Ecto neural progenitor cell (in vitro differentiated cells): ENCODE results near the gene CNGA1.
"Not testable (repeated sequence)": the region's sequence is repeated elsewhere in the genome, so short reads cannot be mapped to it uniquely, and the experiment has no call there.

Source experiments
- DNase-seq: peaks from one replicate; pipeline ENCODE4 v3.0.0-alpha.2; 2018; ENCODE audit warnings: low spot score

The CNGA1 gene

DNA sequence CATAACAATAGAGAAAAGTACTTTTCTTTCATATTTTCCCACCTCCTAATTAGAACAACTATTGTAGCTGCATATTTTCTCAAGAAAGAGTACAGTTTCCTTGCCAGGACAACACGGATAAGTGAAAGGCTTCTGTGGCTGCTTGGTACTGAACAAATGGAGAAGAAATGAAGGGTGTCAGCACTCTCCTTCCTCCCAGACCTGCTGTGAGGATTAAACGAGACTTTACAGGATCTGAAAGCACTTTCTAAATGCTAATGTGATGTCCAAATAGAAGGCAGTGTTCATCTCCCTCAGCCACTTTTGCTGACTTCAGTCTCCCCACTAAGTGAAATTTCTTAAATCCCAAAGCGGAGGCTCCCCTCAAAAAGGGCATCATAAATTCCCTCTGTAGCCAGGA lies 14.0 kb upstream of the CNGA1 start:
- DNase-seq: no peak

DNA sequence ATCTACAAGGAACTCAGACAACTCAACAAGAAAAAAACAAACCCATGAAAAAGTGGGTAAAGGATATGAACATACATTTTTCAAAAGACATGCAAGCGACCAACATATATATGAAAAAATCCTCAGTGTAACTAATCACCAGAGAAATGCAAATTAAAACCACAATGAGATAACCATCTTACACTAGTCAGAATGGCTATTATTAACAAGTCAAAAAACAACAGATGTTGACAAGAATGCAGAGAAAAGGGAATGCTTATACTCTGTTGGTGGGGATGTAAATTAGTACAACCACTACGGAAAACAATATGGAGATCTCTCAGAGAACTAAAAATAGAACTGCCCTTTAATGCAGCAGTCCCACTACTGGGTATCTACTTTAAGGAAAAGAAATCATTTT lies 12.2 kb upstream of the CNGA1 start:
- DNase-seq: no peak

DNA sequence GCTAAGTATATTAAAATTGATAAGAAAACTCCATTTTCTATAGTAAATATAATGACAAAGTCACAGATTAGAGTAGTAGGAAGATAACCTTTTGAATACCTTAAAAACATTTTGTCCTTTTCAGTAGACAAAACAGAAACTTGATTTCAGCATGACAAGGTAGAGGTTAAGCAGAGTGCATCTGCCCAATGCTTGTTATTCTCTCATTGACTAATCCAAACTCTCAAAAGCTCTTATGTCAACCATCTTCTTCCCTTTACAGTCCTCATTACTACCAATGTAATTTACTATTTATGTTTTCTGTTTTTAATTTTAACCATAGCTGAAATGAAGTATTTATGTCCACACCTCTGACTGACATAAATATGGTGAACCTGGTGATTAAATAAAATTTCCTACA lies 11.2 kb upstream of the CNGA1 start:
- DNase-seq: no peak

DNA sequence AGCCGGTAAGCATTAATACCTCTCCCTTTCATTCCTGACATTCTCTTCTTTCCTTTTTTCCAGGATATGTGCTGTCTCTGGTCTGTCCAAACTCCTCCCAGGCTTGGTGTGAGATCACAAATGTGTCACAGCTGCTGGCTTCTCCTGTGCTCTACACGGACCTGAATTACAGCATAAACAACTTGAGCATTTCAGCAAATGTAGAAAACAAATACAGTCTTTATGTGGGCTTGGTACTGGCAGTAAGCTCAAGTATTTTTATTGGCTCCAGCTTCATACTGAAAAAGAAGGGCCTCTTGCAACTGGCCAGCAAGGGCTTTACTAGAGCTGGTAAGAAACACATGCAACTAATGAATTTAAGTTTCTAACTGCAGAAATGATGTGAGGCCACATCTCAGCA lies 8.5 kb upstream of the CNGA1 start:
- no peak for DNase-seq

DNA sequence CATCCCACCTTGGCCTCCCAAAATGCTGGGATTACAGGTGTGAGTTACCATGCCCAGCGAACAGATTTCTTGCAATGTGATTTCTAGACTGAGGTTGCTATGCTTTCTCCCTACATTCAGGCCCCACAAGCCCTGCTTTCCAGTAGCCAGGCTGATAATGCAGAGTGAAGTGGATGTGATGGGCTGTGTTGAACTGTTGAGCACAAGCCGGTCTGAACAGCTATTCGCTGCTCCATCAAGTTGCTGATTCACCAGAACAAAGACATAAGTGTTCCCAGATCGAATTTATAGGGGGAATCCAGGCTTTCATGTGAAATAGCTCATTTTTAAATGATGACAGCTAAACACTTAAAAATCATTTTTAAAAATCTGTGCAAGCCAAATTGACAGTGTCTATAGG lies 8.0 kb upstream of the CNGA1 start:
- DNase-seq: no peak

DNA sequence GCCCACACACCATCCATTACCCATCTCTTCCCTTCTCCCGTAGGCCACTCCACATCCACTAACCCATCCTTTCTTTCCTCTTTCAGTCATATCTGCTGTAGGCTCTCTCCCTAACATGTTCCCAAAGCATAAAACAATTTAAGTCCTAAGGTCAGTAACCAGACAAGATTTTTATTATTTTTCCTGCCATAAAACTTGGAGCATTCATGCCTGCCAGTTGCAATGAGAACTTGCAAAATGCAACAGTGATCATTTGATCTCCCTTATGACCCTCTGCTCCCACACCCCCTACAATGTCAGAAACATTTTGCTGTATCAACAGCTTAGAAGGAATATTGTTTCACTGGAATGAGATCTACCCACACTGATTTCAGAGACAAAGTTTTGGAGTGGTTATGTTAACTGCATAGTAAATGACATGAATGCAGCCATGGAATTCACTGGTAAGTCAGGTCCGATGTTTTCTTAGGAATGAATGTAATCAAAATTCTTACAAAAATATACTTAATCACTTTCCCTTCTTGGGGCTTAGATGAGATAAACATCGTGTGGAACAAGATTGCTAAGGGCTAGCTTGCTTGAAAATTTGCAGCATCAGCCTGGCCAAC lies 5.8 kb upstream of the CNGA1 start:
- DNase-seq: no peak

DNA sequence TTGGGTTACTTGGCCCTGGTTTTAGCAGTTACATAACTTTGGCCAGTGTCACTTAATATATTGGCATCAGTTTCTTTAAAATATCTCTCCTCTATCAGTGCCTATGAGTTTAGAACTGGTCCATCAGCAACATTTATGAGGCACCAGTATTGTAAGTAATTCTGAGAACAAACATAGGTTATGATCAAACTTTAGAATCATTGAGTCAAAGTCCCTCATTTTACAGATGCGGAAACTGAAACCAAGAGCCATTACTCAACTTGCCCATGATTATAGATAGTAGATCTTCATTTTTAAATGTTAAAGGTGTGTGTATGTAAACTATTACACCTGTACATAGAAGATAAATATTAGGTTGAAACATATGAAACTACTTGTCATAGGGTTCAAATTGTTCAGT lies 4.6 kb upstream of the CNGA1 start:
- no peak for DNase-seq

DNA sequence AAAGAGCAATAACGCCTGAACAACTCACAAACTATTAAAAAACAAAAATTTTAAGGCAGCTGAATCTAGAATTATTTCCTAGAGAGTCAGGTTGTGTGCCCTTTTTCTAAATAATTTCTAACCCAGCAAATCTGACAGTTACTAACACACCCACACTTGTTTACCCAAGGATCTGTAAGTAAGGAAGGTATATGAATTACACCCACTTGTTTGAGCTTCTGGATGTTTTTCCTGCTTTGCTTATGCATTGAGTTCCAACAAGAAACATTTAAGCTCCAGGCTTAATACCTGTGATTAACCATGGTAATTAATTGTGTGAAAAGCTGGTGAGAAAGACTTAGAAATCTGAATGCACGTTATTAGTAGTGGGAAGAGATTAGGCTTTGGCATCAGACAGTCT lies 1.6 kb upstream of the CNGA1 start:
- DNase-seq: no peak

DNA sequence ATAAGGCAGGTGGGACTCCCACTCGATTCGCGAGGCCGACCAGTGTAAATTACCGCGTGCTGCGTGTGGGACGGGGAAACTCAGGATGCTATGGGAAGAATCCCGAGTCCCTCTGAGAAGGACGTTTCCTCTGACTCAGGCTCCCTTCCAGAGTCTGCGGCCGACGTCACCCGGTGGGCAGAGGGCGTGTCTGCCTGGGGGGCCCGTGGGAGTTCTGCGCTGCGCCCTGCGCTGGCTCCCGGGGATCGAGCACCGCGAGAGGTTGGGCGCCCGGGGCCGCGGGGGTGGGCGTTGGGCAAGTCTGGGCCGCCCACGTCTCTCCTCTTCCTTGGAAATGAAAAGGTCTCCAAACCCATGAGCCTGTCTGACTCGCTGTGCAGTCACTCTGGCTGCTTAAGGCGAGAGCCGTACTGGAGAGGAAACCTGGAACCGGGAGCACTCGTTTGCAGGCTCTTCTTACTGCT lies 659 bp upstream of the CNGA1 start:
- peak; percentile 72 for DNase-seq

DNA sequence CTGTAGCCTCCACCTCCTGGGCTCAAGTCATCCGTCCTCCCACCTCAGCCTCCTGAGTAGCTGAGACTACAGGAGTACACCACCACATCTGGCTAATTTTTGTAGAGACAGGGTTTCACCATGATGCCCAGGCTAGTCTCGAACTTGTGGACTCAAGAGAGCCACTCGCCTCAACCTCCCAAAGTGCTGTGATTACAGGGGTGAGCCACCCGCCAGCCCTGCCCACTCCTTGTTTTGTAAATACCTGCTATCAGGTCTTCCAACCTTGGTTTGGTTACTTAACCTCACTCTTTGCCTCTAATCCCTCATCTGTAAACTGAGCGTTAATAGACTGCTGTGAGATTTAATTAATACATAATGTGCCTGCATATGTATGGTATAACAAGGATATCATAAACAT lies 803 bp downstream of the CNGA1 start:
- no peak for DNase-seq

DNA sequence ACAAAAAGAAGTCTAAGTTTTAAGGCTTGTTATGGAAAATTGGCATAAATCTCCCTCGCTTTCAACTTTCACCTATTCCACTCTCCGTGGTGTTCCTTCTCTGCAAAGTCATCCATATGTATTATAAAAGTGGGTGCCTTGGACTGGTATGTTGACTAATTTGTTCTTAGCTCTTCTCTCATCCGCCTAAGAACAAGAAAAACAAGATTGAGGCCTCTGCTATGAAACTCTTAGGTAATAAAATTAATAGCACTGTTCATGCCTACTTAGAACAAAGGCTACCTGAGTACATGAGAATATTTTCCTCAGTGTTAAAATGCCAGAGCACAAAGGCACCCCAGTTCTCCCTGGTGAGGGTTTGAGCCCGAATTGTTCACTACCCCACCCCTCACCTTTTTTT lies 1.3 kb downstream of the CNGA1 start:
- DNase-seq: no peak

DNA sequence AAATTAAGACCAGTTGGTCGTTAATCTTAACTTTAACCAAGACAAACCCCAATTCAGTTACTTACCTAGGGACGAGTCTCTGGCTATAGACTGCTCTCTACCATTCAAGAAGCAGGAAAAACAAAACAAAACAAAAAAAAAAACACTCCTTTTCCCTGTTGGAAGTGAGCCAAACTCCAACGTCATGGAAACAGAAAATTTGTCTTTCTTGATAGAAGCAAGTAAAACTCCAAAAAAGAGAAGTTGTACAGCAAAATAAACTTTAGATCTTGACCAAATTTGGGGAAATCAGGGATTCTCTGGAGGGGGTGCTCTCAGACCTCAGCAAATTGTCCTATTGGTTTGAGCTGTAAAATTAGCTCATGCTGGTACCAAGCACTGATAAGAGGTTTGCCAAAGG lies 3.7 kb downstream of the CNGA1 start:
- DNase-seq: no peak

DNA sequence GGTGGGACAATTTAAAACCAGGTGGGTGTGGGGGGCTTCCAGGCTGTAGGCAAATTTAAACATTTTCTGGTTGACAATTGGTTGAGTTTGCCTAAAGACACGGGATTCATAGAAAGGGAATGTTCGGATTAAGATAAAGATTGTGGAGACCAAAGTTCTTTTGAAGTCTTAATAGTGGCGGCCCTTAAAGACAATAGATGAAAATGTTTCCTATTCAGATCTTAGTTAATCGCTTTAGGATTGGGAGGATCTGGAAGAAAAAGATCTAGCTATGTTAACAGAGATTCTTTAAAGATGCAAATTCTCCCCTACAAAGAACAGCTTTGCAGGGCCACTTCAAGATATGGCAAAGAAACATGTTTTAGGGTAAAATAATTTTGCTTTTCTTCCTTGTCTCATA lies 4.8 kb downstream of the CNGA1 start:
- no peak for DNase-seq

DNA sequence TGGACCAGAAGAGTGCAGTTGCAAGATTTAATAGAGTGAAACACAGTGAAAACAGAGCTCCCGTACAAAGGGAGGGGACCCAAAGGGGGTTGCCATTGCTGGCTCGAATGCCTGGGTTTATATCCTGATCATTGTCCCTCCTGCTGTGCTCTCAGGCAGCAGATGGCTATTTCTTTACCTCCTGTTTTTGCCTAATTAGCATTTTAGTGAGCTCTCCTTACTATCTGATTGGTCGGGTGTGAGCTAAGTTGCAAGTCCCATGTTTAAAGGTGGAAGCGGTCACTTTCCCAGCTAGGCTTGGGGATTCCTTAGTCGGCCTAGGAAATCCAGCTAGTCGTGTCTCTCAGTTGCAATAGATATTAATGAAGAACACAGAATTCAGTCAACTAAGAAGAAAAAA lies 5.6 kb downstream of the CNGA1 start:
- not testable (repeated sequence) for DNase-seq

DNA sequence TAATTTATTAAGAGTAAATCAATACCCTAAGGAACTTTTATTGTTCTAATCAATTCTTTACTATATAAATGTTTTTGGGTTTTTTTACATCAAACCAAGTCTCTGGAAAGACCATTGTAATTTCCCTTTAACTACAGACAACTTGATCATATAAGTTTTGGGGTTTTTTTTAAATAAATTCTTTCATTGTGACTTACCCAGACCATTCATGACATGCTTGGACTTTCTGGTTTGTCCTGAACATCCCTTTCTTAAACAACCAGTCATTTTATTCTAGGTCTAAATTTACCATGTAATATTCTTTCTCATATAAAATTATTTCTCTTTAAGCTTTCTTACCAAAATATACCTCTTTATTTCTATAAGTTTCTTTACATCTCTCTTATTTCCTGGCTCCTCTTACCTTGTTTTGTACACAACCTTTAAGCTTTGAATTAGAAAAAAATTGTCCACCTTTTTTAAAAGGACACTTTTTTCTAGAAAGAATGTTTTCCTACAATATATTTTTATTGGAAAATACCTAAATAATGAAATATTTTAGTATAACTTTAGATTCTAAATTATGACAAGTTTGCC lies 8.4 kb downstream of the CNGA1 start:
- DNase-seq: no peak

DNA sequence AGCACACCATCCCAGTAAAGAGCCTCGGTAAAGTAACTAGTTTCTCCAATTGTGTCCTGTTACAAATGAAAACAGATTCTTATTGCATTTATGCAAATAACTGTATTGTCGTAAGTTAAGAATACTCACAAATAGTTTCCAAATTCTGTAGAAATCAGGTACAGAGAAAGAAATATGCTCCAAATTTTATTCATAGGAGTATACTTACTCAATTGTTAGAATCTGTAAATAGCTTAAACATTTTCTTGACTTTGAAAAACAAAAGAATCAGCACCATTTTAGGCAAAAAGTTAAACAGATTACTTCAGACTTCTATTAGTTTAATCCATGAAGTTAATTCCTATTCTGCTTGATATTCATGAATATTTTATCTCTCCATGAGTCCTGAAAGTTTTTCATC lies 10.7 kb downstream of the CNGA1 start:
- no peak for DNase-seq

DNA sequence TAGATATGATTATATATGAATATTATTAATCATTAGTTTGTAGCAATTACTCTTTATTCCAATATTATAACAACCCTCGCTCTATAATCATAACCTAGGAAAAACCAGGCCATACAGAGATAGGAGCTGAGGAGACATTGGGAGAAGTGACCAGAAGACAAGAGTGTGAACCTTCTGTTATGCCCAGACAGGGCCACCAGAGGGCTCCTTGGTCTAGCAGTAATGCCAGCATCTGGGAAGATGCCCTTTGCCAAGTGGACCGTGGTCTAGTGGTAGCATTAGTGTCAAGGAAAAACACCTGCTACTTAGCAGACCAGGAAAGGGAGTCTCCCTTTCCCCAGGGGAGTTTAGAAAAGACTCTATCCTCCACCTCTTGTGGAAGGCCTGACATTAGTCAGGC lies 12.9 kb downstream of the CNGA1 start:
- DNase-seq: not testable (repeated sequence)

DNA sequence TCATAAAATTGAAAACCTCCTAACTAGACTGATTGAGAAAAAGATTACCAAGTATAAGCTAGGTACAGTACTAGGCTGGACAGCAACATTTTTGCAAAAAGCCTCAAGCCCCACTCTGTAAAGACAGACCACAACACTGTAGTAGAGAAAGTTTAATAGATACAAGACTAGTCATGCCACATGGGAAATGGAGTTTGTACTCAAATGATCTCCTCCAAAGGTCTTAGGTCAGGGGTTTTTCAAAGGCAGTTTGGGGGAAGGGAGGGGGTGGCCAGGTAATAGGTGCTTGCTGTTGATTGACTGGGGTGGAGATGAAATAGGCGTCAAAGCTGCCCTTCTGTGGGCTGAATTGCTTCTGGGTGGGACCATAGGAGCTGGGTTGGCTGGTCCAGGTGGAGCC lies 14.2 kb downstream of the CNGA1 start:
- no peak for DNase-seq

DNA sequence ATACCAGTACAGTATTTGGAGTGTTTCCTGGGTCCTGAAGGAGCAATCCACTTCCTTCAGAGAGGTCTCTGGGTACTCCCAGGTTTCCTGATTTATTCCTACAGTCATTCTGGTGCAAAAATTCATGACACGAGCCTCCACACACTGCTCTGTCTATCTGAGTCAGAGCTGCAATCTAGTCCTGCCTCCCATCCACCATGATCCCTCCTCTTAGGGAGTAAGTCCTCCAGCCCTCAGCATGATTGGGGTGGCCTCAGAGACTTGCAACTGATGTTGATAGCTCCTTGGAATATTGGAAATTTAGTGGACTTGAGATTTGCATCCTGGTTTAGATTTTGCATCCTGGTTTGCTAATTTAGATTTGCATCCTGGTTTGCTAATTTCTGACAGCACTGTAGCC lies 20.5 kb downstream of the CNGA1 start:
- DNase-seq: no peak

DNA sequence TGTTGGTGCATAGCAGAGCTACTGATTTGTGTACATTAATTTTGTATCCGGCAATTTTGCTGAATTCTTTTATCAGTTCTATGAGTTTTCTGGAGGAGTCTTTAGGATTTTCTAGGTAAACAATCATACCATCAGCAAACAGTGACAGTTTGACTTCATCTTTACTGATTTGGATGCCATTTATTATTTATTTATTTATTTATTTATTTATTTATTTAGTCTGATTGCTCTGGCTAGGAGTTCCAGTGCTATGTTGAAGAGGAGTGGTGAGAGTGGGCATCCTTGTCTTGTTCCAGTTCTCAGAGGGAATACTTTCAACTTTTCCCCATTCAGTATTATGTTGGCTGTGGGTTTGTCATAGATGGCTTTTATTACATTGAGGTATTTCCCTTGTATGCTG lies 24.0 kb downstream of the CNGA1 start:
- DNase-seq: not testable (repeated sequence)

DNA sequence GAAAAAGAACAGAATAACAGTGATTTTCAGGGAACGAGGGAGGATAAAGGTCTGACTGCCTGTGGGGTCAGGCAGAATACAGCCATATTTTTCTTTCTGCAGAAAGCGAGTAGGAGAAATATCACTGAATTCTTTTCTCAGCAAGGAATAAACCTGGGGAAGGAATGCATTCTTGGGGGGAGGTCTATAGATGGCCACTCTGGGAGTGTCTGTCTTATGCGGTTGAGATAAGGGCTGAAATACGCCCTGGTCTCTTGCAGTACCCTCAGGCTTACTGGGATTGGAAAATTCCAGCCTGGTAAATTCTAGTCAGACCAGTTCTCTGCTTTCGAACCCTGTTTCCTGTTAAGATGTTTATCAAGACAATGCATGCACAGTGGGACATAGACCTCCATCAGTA lies 26.3 kb downstream of the CNGA1 start:
- DNase-seq: no peak

DNA sequence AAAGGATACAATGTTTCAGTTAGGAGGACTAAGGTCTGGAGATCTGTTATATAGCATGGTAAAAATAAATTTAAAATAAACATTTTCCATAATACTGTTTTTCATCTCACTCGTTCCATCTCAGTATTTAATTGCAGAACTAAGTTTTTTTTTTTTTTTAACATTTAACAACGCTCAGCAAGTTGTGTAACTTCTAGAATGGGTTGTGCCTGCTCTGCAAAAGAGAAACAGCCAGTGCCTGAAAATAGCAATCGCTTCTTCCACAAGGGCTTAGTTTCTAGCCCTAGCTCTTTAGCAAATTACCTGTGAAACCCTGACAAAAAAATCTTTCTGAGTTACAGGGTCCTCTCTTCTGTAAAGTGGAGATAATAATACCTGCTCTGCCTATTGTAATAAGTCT lies 41.9 kb downstream of the CNGA1 start:
- no peak for DNase-seq

DNA sequence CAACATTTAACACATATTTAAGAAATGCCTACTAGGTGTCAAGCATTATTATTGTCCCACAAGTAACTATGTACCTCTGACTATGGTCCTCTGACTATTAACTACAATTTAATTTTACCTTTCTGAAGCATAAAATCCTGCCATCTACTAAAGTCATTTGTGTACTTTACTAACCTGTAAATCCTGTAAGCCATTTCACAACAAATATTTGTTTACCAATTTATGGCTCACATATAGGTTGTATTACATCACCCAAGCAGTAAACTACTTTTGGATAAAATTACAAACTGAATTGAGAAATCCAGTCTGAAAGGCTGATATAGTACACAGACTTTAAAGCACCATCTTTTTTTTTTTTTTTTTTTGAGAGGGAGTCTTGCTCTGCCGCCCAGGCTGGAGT lies 43.8 kb downstream of the CNGA1 start:
- DNase-seq: no peak

DNA sequence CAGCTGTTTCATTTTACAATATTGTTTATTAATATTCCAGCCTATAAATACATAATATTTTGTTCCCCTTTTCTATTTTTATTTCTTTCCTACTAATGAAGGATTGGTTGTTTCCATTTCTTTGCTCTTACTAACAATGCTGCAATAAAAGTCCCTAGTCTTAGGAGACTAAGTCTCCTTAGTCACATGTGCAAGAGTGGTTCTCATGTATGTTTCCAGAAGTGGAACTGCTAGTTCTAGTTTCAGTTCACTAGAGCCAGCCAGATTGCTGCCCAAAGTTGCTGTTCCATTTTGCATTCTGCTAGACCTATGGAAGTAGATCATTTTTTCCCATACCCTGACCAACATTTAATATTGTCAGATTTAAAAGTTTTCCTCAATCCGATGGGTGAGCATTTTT lies 44.3 kb downstream of the CNGA1 start:
- DNase-seq: no peak

DNA sequence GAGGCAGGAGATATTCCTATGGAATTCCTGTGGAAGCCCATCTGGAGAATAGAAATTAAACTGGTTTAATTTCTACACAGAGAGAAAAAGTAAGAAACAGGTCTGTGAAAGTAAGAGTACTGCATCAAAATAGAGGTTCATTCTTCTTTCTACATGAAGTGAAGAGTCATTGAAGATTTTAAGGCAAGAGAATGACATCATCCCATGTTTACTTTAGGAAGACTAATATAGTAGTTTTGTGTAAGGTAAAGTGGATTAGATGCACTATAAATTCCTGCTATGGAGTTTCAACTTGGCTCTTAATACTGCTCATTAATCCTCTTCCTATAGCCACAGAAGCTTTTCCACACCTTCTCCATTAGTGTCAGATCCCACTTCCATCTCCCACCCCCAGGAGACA lies 47.6 kb downstream of the CNGA1 start:
- DNase-seq: no peak
